GM21360 (cell line): ENCODE measurements around the gene ANKRD33B.
"Not testable (repeated sequence)": the region's sequence is repeated elsewhere in the genome, so short reads cannot be mapped to it uniquely, and the experiment has no call there.

Experiments
- ATAC-seq: cut with Tn5 transposase; IDR thresholded peaks from one replicate; pipeline ENCODE4 v1.9.1; 2021; ENCODE audit warnings: mild to moderate bottlenecking, moderate library complexity; ENCODE audit not compliant: unreplicated experiment

Gene ANKRD33B

DNA sequence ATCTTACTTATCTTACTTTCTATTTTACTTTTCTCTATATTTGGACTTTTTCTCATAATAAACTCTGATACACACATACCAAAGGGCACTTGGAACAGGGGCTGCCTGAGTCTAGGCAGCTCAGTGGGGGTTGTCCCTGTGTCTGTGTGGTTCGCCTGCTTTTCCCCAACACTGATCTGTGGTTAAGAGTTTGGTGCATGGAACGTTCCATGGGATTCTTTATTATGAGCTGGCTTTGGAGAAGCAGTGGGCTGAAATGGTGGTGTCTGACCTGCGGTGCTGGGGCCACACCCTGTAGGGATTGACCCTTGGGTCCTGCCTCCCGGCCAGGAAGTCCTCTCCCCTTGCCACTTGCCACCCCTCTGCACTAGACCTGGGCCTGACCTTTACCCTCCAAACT lies 47.4 kb downstream of the ANKRD33B start:
- no peak for ATAC-seq

GRCh38 chr5:10612251-10612650 lies 48.4 kb downstream of the ANKRD33B start:
- ATAC-seq = no peak

- ATAC-seq = no peak
Observed at GRCh38 chr5:10615693-10616092, 51.8 kb downstream of the ANKRD33B start.

DNA sequence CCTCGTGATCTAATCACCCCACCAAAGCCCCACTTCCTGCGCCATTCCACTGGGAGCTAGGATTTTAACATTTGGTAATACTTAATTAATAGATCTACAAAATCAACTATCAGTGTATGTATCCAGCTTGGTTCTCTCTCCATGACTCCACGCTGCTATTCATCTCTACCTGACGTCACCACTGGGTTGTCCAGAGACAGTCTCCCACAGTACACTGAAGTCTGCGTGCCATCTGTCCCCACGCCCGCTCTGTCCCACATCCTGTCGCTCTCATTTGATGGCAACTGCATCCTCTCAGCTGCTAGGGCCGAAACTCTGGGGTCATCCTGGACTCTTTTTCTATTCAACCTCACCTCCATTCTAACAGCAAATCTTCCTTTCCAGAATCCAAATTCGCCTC lies 53.2 kb downstream of the ANKRD33B start:
- ATAC-seq = no peak

DNA sequence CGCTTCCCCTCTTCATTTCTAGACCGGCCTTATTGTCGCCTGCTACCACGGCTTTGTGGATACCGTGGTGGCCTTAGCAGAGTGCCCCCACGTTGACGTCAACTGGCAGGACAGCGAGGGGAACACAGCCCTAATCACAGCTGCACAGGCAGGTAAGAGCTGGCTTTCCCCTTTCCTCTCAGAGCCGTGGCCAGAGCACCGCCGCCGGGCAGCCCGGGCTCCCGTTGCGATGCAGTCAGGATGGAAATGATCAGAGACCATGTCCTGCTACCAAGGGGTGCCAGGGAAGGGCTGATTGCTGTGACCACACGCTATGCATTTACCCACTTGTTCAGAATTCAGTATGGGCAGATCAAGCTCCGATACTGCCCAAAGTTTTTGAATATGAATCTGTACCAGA lies 54.4 kb downstream of the ANKRD33B start:
- ATAC-seq = no peak

DNA sequence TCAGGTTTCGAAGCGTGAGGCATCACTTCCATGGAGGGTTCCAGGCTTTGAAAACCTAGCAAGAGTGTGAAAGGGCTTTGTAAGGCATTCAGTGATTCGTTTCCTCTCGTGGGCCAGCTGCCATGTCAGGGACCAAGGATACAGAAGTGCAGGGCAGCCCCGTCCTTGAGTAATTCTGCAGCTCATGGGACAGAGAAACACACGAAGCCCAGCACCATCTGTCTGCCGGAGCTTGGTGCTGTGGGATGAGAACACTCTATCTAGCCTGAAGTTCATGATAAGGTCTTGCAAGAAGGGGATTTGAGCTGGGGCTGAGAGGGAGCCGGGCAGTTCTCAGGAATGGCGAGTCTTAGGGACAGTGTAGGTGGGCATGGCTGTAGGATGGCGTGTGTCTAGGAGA lies 55.8 kb downstream of the ANKRD33B start:
- ATAC-seq = no peak

DNA sequence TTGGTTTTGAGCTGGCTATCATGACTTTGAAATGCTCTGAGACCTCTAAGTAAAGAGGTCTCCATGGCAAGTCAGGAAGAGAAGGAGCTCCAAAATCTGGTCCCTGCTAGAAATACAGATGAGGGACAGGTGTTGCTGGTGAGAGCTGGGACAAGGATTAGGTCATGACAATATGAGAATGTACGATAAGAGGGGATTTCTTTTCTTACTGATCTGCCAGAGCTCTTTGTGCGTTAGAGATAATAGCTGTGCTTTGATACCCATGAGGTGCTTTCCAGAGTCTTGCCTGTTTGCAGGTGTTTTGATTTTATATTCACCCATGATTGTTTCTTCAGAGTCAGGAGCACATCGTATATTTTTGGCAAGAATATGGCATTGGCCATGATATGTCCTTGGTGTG lies 56.5 kb downstream of the ANKRD33B start:
- ATAC-seq = no peak

DNA sequence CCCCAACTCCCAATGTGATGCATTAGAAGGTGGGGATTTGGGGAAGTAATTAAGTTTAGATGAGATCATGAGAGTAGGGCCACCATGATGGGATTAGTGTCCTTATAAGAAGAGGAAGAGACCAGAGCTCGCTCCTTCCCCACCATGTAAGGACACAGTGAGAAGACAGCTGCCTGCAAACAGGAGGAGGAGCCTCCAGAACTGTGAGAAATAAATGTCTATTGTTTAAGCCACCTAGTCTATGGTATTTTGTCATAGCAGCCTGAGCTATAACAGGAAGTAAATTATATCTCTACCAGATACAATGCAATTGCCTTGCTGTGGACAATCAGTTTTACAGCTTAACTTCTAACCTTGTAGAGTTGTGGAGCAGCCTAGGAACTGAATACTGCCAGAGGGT lies 58.0 kb downstream of the ANKRD33B start:
- ATAC-seq = no peak

DNA sequence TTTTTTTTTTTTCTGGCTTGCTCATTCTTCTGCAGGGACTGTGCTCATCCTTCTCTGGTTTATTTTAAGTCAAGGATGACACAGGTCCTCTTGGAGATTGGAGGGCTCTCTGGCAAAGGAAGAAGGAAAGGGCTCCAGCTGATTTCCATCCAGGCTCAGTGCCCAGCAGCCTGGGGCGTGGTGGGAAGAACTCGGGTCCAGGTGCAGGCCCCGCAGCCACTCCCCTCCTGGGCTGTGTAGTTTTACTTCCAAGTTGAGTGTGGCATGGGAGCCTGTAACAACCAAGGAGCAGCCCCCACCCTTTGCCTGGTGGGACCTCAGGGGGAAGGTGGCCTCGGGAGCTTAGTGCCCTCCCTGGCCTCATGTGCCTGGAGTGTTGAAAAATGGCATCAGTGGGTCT lies 58.9 kb downstream of the ANKRD33B start:
- no peak for ATAC-seq

DNA sequence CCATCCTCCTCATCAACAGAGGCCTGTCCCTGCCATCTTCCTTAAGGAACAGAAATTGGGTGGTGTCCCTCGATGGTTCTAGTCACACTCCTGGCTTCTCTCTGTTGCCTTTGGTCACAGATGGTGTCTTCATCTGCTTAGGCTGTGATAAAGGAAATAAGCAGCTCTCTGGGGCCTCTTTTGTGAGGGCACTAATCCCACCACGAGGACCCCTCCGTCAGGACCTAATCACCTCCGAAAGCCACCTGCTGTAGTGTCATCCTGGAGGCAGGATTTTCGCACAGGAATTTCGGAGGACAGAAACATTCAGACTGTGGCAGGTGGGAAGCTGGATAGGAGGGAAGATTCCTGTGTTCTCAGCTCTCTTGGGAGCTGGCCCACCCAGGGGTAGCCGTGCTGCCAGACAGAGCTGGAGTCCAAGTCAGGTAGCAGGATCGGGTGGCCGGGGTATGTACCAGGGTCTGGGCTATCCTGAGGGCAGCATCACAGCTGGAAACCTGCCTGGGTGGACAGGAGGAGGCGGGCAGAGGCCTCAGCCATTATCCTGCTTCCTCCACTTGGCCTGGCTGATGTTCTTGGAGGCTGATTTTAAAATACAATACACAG lies 59.5 kb downstream of the ANKRD33B start:
- no peak for ATAC-seq

GRCh38 chr5:10624206-10624605 lies 60.3 kb downstream of the ANKRD33B start:
- ATAC-seq = no peak

GRCh38 chr5:10624679-10625078 lies 60.8 kb downstream of the ANKRD33B start:
- no peak for ATAC-seq

- ATAC-seq = no peak
Observed at GRCh38 chr5:10625700-10626472, 62.0 kb downstream of the ANKRD33B start.

GRCh38 chr5:10626473-10627013 lies 62.7 kb downstream of the ANKRD33B start:
- no peak for ATAC-seq

- peak; percentile 8 for ATAC-seq
Observed at GRCh38 chr5:10627160-10627701, 63.4 kb downstream of the ANKRD33B start.

- no peak for ATAC-seq
Observed at GRCh38 chr5:10628601-10629000, 64.7 kb downstream of the ANKRD33B start.

DNA sequence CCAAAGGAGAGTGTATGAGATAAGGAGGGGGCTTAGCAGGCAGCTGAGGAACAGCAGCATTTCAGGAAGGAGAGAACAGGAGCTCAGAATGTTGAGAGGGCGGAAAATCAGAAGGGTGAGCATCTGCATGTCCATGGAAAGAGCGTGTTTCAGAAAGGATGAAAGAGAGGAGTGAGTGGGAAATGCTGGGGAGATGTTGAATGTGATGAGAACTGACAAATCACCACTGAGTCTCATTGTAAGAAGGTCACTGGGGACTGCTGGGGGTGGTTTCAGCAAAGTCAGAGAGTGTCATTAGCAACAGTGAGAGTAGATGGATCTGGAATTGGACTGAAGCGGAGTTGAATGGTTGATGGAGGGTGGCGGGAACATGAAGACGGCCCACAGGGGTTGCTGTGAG lies 65.8 kb downstream of the ANKRD33B start:
- no peak for ATAC-seq

- no peak for ATAC-seq
Observed at GRCh38 chr5:10630126-10630525, 66.3 kb downstream of the ANKRD33B start.

DNA sequence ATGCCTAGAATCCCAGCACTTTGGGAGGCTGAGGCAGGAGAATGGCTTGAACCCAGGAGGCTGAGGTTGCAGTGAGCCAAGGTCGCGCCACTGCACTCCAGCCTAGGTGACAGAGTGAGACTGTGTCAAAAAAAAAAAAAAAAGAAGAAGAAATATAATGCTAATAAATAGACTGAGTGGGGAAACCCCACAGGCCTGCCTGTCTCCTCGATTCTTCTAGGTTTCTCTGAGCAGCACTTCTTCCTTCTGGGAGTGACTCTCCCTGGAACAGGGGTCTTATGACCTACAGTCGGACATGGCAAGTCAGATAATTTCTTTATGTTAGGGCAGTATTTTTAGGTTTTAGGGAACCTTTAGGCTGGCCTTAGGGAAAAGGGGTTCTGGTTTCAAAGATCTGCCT lies 66.9 kb downstream of the ANKRD33B start:
- ATAC-seq = not testable (repeated sequence)

- peak; percentile 0 for ATAC-seq
Observed at GRCh38 chr5:10631316-10631996, 67.6 kb downstream of the ANKRD33B start.

DNA sequence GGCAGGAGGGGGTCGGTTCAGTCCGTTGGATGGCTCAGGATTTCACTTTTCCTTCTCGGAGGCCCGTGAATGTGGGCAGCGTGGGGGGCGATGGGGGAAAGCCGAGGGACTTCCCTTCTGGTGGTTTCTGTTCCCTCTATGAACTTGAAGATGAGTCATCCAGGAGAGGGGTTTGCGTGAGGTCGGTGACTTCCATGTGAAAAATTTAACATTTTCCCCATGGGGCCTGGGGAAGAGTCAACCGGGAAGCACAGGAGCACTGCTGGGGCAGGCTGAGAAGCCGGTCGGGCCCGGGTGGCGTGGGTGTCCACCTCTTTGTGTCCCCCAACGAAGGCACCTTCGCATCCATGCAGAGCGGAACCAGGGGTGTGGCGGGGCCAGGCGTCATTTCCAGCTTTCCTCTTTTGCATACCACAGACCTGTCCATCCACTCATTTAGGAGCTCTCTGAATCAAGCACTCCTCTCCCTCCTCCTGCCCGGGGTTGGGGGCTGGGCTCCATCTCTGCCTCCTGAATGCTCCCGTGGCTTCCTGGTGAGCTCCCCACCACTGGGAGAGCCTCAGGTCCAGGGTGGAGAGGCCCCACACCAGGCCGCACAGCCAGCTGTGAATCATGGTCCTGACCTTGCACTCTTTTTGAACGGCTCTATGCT lies 68.4 kb downstream of the ANKRD33B start:
- peak; percentile 38 for ATAC-seq
